Omental fat pad (tissue), 4 donors: ENCODE data around the gene KRT17. TPM values are rescaled to one million over a fixed set of nuclear protein-coding genes. Genes with fewer than 3 reads are reported as not detected.

Experiments
- ATAC-seq: fragments of 150-250 bp; one replicate; pipeline ENCODE4 v1.9.1; 2016; ENCODE audit warnings: mild to moderate bottlenecking, moderate library complexity; ENCODE audit not compliant: low FRiP score
- DNase-seq: peaks from one replicate; pipeline ENCODE4 v3.0.0-alpha.2; 2019; ENCODE audit warnings: low spot score
- CTCF ChIP-seq, 3 donors: fragments of 450-650 bp; IDR thresholded peaks; one replicate each; pipeline ENCODE4 v1.5.1; 2016 to 2017; ENCODE audit warnings: antibody characterized with exemption in 3 of 3, mild to moderate bottlenecking in 3 of 3, moderate library complexity in 2 of 3
- total RNA-seq, 4 donors: library from RNA; depleted of rRNA; stranded (reverse); fragments of >200 nt; gene quantifications; one replicate each; pipeline ENCODE4 v1.1.0, GENCODE V29; 2016

The KRT17 gene
- total RNA-seq, 4 donors from 2014 or later, result 0.56 TPM; not detected in 3

GRCh38 chr17:41664587-41665565, 40.5 kb upstream of the KRT17 start:
- no peak for ATAC-seq
- no peak for TF ChIP-seq CTCF (IDR thresholded peaks at IDR 0.05)
- DNase-seq, result no peak

GRCh38 chr17:41664172-41664457, 39.7 kb upstream of the KRT17 start:
- DNase-seq (no peak), ATAC-seq (no peak)
- no peak for TF ChIP-seq CTCF (IDR thresholded peaks at IDR 0.05)

- ATAC-seq, result no peak
- TF ChIP-seq CTCF (IDR thresholded peaks at IDR 0.05), result no peak
- no peak for DNase-seq
Measured at GRCh38 chr17:41663451-41664171, 39.2 kb upstream of the KRT17 start.

- DNase-seq (no peak), ATAC-seq (no peak)
- no peak for TF ChIP-seq CTCF (IDR thresholded peaks at IDR 0.05)
Measured at GRCh38 chr17:41660221-41660711, 35.9 kb upstream of the KRT17 start.

GRCh38 chr17:41659427-41660212, 35.2 kb upstream of the KRT17 start:
- no peak for TF ChIP-seq CTCF (IDR thresholded peaks at IDR 0.05)
- ATAC-seq, result no peak
- no peak for DNase-seq

- no peak for DNase-seq
- ATAC-seq, result no peak
- TF ChIP-seq CTCF (IDR thresholded peaks at IDR 0.05), result no peak
Measured at GRCh38 chr17:41658846-41659245, 34.5 kb upstream of the KRT17 start.
